Head of caudate nucleus (tissue), 42 donors: ENCODE data around the gene USP14.

ENCODE experiments used
- DNase-seq, 42 donors: peaks; one replicate each; pipeline versions ENCODE4 v3.0.0 to v3.0.0-alpha.2; 2020 to 2021; ENCODE audit warnings: mixed read lengths in 7 of 42
- intact Hi-C: fragments of 100-400 bp; cut with DNase I; formaldehyde crosslinking; loops from one replicate; pipeline ENCODE4 v1.15.0; 2022

USP14 gene

DNA sequence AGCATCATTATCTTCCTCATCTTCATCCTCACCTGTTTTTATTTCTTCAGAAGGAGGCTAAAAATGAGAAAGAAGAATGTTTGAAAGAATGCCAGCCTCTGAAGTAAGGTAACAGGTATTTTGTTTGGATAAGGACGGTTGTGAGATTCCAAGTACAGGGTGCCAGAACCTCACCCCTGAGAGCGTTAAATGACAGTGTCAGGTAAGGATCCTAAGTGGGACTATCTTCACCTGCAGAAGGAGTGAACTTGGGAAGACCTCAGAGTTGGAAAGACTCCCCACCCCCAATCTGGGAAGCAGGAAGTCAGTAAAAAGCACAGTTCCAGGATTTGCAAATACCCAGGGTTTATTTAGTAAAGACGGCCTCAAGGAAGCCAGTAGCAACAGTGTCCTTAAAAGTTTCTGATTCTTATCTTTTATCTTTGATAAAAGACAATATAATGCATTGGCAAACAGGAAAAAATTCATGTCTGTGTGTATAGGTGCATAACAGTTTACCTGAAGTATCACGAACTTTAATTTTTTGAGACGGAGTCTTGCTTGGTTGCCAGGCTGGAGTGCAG lies 57.2 kb downstream of the USP14 start:
- DNase-seq = no peak
- intact Hi-C loops = no loop called here

DNA sequence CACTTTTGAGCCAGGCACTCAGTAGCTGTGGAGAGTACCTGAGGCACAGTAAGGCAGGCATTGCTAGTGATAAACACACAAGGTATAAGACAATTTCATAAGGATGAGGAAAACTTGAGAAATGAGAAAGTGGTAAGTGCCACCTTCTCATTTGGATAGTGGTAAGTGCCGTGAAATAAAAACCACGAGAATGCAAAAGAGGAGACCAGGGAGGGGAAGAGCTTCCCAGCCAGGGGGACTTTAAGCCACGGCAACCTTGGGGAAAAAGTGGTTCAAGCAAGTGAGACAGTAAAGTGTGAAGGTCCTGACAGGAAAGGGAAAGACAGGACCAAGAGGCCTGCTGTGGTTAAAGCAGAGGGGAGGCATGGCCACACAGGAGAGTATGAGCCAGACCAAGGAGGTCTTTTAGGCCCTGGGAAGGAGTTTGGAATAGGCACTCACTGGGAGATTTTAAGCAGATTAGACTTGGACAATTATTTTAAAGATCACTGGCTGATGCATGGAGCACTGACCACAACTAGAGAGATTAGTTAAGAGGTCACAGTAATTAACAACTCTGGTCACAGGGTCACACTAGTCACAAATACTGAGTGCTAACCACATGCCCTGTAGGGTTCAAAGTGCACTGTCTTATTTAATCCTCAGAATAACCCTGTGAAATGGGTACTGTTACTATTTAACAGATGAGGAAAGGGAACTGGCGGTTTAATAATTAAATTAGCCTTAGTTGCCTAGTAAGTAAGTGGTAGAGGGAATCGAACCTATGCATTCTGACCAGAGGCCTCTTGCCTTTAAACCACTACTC lies 59.4 kb downstream of the USP14 start:
- DNase-seq = no peak
- intact Hi-C loops = no loop called here

DNA sequence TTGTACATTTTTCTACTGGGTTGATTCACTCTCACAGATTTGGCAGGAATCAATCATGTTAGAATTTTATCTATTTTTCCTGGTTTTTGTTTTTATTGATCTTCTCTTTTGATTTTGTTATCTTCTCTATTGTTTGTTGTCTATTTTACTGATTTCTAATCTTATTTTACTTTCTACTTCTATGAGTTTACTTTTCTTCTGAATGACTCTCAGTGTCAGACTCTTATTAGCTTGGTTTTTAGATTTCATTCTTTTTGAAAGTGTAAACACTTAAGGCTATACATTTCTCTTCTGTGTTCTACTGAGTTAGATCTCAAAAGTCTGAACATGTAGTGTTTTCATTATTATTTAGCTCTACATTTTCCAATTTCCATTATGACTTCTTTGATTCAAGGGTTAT lies 62.4 kb downstream of the USP14 start:
- no peak for DNase-seq
- intact Hi-C loops = no loop called here

DNA sequence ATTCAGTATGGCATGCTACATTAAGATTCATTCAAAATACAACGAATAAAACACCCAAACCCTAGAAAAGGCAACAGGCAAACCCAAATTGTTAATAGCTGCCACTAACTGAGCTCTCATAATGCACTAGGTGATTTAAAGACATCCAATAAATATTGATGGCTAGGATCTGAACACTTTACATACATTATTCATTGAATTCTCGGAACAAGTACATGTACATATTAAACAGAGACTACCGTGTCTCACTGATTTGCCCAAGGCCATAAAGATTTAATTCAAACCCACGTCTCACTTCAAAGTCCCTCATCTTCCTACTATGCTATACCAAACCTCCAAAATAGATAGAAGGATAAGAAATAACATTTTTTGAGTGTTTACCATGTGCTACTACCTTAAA lies 67.4 kb downstream of the USP14 start:
- DNase-seq = no peak
- intact Hi-C loops = no loop called here

DNA sequence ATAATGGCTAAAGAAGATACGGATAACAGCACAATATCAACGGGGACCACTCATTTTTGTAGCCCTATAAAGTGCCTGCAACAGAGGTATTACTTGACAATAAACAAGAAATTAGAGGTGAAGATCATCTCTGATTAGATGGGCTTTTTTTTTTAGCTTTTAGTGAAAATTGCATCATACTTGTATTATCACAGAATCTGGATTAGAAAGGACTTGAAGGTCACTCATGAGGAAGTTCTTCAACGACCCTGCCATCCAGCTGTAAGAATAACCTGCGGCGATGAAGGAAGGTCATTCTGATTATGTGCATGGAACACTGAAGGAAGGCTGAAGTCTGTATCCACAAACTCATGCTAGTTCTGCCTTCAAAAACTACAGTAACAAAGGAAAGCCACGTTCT lies 69.0 kb downstream of the USP14 start:
- intact Hi-C loops = no loop called here
- no peak for DNase-seq

DNA sequence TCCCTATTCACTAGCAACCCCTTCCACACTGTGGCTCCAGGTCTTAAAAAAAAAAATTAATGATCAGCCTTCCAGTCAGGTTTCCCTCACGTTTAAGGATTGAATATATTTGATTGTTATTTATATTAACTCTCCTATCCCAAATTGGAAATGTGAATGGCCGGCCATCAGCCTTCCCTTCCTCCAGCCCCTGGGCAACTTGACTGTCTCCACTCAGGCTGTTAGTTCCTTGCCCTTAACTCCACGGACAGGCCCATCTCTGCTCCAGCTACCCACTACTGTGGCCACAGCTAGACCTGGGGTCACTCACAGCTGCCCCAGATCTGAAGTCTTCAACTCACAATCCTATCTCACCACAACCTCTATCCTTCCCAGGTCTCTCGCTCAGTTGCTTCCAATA lies 69.5 kb downstream of the USP14 start:
- intact Hi-C loops = no loop called here
- DNase-seq = no peak

DNA sequence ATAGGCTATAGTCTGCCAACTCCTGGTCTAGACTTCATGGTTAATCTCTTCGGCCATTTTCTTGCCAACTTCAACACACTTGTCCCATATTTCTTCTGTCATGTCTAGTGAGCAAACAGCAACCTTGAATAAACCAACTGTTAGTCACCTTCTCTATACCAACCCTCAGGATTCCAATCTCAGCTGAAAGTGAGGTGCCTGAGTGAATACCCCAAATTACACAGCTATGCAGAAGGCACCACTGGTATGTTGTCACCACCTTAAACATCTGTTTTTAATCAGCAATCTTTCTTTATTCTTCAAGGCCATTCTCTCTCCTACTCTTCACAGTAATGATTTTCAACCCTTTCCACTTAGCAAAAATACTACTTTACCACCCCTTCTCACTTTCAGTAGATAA lies 70.2 kb downstream of the USP14 start:
- intact Hi-C loops = no loop called here
- DNase-seq = no peak

DNA sequence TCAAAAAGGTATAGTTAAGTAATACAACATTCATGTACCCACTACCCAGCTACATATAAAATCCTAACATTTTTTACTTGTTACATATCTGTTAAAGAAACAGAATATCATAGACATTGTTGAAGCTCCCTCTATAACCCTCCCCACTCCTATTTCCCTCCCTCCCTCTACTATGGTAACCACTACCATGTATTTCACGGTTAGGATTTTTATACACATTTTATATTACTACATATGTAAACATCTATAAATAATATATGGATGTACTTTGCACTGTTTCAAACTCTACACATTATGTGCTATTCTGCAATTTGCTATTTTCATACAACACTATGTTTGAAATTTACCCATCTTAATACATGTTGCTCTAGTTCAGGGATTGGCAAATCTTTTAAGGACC lies 73.2 kb downstream of the USP14 start:
- no peak for DNase-seq
- intact Hi-C loops = no loop called here

DNA sequence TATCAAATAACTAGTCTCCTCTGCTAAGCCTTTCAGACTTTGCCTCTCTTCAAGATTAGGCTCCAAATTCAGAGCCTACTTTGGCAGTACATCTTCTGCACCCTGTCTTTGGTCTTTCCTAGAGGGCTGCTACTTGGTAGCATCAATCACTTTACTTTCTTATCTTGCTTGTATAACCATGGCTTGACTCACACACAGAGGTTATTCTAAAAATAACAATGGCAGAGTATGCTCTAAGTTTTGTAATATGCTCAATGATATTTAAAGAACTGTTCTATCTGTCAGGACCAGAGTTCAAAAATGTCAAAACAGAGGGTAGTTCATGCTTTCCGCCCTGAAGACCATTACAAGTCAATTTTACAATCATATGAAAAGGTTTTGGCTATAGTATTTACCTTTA lies 81.8 kb downstream of the USP14 start:
- DNase-seq = no peak
- intact Hi-C loops = no loop called here

DNA sequence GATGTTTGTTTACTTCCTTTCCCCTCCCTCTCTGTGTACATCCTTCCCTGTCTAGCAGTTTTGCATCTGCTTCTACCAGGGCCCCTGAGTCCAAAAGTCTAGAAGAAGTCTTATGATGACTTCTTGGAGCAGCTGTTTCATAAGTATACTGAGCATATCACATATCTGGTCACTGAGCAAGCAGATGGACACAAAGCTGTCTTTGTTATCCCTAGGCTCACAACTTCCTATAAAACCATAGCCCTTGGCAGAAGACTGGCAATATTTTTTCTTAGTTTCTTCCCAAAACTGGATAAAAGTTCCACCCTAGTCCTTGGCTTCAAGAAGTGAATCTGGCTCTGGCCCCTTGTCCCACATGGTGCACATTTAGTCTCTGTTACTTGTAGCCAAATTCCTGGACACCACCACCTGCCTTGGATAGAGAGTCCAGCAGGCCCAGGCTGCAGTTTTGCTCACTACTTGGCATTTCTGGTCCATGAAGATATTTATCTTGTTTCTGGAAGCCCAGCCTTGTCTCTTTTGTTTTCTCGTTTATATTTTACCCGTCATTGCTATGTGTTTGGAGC lies 87.0 kb downstream of the USP14 start:
- intact Hi-C loops = no loop called here
- DNase-seq = no peak

DNA sequence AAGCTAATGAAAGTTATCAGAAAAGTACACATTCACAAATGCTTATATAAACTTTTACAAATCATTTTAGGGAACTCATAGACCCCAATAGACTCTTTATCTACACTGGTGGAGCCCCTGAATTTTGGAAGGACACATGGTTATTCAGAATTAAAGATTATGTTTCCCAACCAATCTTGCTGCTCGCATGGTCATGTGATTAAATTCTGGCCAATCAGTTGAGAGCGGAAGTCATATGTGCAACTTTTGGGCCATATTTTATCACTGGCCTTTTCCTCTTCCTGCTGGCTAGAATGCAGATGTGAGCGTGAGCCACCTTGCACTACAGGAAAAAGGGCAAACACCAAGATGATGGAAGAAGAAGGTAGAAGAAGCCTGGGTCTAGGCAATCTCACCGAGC lies 89.7 kb downstream of the USP14 start:
- intact Hi-C loops = no loop called here

DNA sequence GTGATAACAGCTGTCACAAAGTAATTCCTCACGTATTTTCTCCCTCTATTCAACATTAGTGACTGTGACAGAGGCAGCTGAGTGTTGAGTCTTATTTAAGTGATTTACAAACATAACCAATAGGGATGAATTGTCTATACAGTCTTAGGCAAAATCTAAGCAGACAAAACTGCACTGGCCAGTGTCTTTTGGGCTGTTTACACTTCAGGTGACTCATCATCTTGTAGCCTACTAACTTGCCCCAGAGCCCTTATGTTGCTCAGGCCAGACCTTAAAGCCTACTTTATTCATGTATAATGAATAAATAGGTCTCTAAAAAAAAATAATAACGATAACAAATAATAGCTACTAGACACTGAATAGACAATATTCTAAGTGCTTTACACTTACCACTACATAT lies 92.3 kb downstream of the USP14 start:
- DNase-seq = no peak
- intact Hi-C loops = no loop called here

More for the DNA sequence above, 89.7 kb downstream of the USP14 start:
- no peak for DNase-seq

DNA sequence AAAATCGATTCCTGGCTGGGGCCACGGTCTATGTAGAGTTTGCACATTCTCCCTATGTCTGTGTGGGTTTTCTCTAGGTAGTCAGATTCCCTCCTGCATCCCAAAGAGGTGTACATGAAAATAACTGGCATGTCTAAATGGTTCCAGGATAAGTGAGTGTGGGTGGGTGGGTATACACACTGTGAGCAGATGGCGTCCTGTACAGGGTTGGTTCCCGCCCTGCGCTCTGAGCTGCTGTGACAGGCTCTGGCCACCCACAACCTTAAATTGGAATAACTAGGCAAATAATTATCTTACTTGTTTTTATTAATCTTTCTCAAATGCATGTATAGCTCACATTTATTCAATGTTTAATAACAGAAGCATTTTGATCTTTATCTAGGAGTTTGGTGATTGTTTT lies 93.2 kb downstream of the USP14 start:
- peak in 29 of 42 donors; percentile 15 to 81 (median 40) for DNase-seq
- intact Hi-C loops = no loop called here

DNA sequence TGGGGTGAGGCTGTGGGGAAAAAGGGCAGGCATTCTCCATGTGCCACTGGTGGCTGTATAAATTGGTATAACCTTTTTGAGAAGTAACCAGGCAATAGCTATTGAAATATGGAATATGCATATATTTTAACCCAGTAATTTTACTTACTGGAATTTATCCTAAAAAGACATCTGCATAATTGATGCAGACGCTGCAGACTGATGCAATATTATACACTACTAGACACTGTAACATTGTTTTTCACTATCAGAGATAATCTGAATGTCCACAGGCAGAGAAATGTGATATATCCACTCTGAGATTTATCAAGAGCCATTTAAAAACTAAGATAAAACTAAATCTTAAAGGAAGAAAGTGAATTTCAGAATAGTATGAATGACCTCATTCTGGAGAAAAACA lies 94.8 kb downstream of the USP14 start:
- no peak for DNase-seq
- intact Hi-C loops = no loop called here

DNA sequence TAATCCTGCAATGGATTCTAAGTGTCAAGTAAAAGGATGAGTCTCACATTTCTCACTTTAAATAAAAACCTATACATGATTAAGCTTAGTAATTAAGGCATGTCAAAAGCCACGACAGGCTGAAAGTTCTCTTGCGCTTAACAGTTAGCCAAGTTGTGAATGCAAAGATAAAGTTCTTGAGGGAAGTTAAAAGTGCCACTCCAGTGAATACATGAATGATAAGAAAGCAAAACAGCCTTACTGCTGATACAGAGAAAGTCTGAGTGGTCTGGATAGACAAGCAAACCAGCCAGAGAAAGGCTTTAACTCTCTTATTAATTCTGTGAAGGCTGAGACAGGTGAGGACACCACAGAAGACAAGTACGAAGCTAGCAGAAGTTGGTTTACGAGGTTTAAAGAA lies 96.8 kb downstream of the USP14 start:
- no peak for DNase-seq
- intact Hi-C loops = no loop called here

DNA sequence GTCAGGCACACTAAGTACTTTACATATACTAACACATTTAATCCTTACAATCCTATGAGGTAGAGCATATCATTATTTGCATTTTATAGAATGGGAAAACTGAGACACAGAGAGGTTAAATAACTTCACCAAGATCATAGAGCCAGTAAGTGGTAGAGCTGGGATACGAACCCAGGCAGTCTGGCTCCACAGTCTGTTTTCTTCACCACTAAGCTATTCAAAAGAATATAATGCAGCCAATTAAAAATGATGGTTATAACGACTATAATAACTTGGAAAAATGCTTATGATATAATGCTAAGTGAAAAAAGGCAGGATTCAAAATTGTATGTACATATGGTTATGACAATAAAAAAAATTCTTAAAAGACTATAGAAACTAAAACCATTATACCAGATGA lies 102.2 kb downstream of the USP14 start:
- no peak for DNase-seq
- intact Hi-C loops = no loop called here

DNA sequence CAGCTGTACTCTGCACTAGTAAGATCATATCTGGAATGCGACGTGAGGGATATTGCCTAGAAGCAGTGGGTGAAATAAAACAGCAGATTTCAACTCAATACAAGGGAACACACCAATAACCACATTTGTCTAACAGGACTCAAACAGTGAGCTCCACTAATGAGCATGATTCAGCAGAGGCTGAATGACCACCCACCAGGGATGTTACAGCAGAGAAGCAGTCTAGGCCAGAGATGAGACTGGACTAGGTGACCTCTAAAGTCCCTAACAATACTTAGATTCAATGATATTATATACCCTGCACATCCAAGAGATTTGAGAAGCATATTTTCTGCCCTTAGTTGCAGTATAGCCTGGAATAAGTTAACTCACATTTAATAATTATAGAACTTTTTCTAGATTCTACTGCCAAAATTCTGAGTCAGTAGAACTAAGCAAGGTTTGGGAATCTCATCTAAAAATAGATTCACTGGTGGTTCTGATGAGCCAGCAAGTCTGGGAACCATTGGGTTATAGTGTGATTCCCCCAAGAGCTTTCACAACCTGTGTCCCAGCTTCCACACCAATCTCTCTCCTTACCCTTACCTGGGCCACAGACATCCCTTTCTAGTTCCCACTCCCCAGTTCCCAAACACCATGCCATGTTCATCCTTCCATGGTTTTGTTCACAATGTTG lies 103.2 kb downstream of the USP14 start:
- no peak for DNase-seq
- intact Hi-C loops = no loop called here
